Kidney epithelial cell (primary cell): ENCODE data around the gene PHOX2A. TPM values are rescaled to one million over a fixed set of nuclear protein-coding genes. Genes with fewer than 3 reads are reported as not detected.
A peak's percentile ranks its signal among the peaks of the same experiment; 100 is the strongest.
"Not testable (repeated sequence)": the region's sequence is repeated elsewhere in the genome, so short reads cannot be mapped to it uniquely, and the experiment has no call there.

Experiments used
- DNase-seq: peaks from one replicate; pipeline ENCODE4 v3.0.0-alpha.2; 2010; ENCODE audit warnings: low read depth
- H3K27me3 ChIP-seq: 2 replicates; pipeline ENCODE4 v1.6.0; 2011; ENCODE audit warnings: low read length; ENCODE audit not compliant: control insufficient read depth, insufficient read depth
- H3K36me3 ChIP-seq: 2 replicates; pipeline ENCODE4 v1.5.1; 2011; ENCODE audit warnings: low read length; ENCODE audit not compliant: control insufficient read depth, insufficient read depth
- H3K4me3 ChIP-seq: 2 replicates; pipeline ENCODE4 v1.5.1; 2011; ENCODE audit warnings: low read depth, mild to moderate bottlenecking, control low read depth, low read length
- total RNA-seq: library from RNA; depleted of rRNA; stranded (reverse); fragments of >200 nt; gene quantifications from 2 replicates; pipeline ENCODE4 v1.2.3, GENCODE V29; 2015
- TF ChIP-seq, protein P1 (sequence below): IDR thresholded peaks from 2 replicates; pipeline ENCODE4 v1.5.1; 2011; ENCODE audit warnings: mild to moderate bottlenecking, moderate library complexity, low read length, control low read depth, inconsistent platforms; ENCODE audit not compliant: insufficient read depth, poor library complexity, severe bottlenecking

The PHOX2A gene
- total RNA-seq, 1 donor from 2014 or later, result not detected

GRCh38 chr11:72280726-72281315 lies 36.8 kb upstream of the PHOX2A start:
- TF ChIP-seq, protein P1, sequence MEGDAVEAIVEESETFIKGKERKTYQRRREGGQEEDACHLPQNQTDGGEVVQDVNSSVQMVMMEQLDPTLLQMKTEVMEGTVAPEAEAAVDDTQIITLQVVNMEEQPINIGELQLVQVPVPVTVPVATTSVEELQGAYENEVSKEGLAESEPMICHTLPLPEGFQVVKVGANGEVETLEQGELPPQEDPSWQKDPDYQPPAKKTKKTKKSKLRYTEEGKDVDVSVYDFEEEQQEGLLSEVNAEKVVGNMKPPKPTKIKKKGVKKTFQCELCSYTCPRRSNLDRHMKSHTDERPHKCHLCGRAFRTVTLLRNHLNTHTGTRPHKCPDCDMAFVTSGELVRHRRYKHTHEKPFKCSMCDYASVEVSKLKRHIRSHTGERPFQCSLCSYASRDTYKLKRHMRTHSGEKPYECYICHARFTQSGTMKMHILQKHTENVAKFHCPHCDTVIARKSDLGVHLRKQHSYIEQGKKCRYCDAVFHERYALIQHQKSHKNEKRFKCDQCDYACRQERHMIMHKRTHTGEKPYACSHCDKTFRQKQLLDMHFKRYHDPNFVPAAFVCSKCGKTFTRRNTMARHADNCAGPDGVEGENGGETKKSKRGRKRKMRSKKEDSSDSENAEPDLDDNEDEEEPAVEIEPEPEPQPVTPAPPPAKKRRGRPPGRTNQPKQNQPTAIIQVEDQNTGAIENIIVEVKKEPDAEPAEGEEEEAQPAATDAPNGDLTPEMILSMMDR, result no peak
- no peak for DNase-seq
- no peaks in the 10 kb centered on the region for H3K36me3 ChIP-seq
- H3K27me3 ChIP-seq, result no peaks in the 10 kb centered on the region
- no peak overlapping the region for H3K4me3 ChIP-seq

DNA sequence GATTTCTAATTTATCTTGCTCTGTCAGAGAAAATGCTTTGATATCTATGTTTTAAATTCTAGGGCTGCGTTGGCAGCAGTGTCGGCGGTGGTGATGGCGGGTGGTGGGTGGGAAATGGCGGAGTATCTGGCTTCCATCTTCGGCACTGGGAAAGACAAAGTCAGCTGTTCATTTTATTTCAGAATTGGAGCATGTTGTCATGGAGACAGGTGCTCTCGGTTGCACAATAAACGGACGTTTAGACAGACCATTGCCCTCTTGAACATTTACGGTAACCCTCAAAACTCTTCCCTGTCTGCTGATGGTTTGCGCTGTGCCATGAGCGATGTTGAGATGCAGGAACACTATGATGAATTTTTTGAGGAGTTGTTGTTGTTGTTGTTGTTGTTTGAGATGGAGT lies 36.1 kb upstream of the PHOX2A start:
- TF ChIP-seq, protein P1, result no peak
- DNase-seq, result no peak
- no peaks in the 10 kb centered on the region for H3K36me3 ChIP-seq
- H3K27me3 ChIP-seq, result no peaks in the 10 kb centered on the region
- no peak overlapping the region for H3K4me3 ChIP-seq

- Histone ChIP-seq H3K4me3 (no peak overlapping the region), H3K27me3 (no peaks in the 10 kb centered on the region), H3K36me3 (no peaks in the 10 kb centered on the region)
- TF ChIP-seq, protein P1, result no peak
- DNase-seq, result peak; percentile 18
Observed at GRCh38 chr11:72278905-72279304, 34.9 kb upstream of the PHOX2A start.

- Histone ChIP-seq H3K27me3 (no peaks in the 10 kb centered on the region), H3K4me3 (no peak overlapping the region), H3K36me3 (no peaks in the 10 kb centered on the region)
- TF ChIP-seq, protein P1, result no peak
- no peak for DNase-seq
Observed at GRCh38 chr11:72274435-72274834, 30.5 kb upstream of the PHOX2A start.

GRCh38 chr11:72271980-72272379 lies 28.0 kb upstream of the PHOX2A start:
- no peak for DNase-seq
- TF ChIP-seq, protein P1, result no peak
- Histone ChIP-seq H3K36me3 (no peaks in the 10 kb centered on the region), H3K4me3 (no peak overlapping the region), H3K27me3 (no peaks in the 10 kb centered on the region)

DNA sequence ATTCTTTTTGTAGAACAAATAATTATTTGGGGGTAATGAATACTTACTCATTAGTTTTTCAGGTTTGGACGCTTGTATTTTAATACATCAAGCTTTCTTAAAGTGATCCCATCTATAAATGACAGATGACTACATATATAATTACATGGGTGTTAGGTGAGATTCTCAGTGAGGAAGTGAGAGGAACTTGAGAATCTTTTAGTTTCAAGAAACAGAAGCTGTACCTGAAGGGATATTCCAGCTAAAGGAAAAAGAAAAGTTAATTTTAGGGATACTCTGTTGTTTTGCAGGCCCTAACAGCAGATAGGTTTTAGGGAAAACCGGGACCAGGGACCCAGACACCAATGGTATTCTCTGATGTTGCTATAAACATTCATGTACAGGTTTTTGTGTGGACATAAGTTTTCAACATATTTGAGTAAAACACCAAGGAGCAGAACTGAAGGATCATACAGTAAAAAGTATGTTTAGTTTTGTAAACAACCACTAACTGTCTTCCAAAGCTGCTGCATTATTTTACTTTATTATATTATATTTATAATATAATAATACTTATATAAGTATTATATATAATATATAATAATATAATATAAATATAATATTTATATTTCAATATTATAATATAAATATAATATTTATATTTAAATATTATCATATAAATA lies 24.1 kb upstream of the PHOX2A start:
- no peak for DNase-seq
- no peak overlapping the region for H3K4me3 ChIP-seq
- H3K27me3 ChIP-seq, result no peaks in the 10 kb centered on the region
- TF ChIP-seq, protein P1, result no peak
- H3K36me3 ChIP-seq, result no peaks in the 10 kb centered on the region

DNA sequence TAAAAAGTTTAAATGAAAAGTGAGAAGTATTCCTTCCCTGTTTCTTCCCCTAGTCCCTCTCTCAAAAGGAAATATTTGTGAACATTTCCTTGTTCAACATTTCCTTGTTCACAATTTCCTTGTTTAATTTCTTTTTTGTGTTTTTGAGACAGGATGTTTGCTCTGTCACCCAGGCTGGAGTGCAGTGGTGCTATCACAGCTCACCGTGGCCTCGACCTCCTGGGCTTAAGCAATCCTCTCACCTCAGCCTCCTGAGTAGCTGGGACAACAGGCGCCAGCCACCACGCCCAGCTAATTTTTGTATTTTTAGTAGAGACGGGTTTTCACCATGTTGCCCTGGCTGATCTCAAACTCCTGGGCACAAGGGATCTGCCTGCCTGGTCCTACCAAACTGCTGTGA lies 23.0 kb upstream of the PHOX2A start:
- not testable (repeated sequence) for H3K36me3 ChIP-seq, DNase-seq, H3K4me3 ChIP-seq, H3K27me3 ChIP-seq
